ENCODE data around the gene FHOD3.

FHOD3 gene

GRCh38 chr18:36297417-36298125, at the start of gene FHOD3:
Gene FHOD3 (plus strand): TSS chr18:36297713. CDS start chr18:36297836, 123 bp downstream.
- peak; percentile 33 for DNase-seq

DNA sequence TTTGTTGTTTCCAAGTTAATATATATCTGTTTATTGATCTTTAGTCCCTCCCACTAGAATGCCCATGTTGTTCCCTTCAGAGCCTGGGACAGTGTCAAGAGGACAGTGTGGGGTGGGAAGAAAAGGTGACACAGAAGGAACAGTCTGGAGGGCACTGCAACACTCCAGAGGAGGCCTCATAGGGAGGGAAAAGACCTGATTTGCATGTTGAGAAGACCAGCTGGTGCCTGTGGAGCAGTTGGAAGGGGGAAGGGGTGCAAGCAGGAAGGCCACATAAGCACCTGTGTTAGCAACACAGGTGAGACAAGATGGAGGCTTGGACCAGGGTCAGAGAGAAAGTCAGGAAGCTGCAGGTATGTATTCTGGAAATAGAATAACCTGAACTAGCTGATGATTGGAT, 48.1 kb upstream of the FHOD3 start:
- DNase-seq, result no peak

DNA sequence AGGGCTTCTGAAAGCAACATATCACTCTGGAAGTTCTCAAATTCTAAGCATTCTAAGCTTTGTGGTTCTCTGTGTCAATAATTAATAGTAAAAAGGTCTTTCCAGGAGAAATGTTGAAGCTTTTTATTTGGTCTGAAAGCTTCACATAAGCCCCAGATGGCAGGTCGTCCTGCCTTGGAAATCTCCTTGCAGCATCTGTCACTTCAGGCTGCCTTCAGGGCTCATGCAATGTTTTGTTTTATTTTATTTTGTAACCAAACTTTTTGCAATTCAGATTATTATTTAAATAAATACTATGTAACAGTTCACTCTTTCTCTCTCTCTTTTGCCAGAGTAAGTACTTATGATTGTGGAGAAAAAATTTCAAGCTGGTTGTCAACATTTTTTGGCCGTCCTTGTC, 46.7 kb upstream of the FHOD3 start:
- no peak for DNase-seq

- DNase-seq, result no peak
These were observed 42.3 kb upstream of the FHOD3 start for GRCh38 chr18:36255072-36255698.

DNA sequence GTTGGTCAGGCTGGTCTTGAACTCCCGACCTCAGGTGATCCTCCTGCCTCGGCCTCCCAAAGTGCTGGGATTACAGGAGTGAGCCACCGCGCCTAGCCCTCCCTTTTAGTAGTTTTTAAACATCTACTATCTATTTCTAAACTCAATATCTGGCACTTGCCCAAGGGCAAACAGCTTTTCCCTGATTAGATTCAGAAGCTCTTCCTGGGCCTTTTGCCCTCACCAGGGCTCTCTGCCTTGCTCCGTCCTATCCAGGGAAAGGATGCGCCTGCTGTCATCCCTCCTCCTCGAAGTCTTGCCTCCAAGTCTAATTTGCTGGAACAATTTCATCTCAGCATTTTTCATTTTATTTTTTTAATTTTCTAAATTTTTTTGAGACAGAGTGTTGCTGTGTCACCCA, 41.4 kb upstream of the FHOD3 start:
- DNase-seq, result no peak

DNA sequence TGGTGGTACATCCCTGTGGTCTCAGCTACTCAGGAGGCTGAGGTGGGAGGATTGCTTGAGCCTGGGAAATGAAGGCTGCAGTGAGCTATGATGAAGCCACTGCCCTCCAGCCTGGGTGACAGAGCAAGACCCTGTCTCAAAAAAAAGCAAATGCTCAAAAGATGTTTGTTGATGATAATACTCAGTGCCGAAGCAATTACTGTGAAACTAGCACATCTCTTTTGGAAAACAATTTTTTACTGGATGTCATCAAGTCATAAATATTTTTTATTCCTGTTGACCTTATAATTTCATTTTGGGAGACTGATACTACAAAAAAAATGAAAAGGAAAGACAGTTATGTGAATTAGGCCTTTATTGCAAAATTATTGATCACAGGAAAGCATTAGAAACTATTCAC, 34.5 kb upstream of the FHOD3 start:
- DNase-seq, result no peak

- peak; percentile 81 for DNase-seq
These were observed 33.2 kb upstream of the FHOD3 start for GRCh38 chr18:36264283-36264682.

DNA sequence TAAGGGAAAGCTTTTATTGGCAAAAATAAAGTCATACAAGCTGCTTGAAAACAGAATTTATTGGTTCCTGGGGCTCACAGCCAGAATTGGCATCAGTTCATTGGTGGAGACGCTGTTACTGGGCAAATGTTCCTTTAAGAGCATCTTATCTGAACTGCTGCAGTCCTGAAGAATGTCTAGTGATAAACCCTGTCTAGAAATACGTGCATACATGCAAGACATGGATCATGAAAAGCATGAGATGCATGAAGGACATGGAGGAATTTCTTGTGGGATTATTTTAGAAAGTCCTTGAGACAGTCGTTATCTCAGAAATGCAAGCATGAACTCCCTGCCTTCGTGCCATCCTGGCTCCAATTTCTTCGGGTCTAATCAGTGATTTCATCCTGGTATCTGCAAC, 32.5 kb upstream of the FHOD3 start:
- DNase-seq, result peak; percentile 79

- DNase-seq, result no peak
These were observed 28.4 kb upstream of the FHOD3 start for GRCh38 chr18:36269157-36269556.

DNA sequence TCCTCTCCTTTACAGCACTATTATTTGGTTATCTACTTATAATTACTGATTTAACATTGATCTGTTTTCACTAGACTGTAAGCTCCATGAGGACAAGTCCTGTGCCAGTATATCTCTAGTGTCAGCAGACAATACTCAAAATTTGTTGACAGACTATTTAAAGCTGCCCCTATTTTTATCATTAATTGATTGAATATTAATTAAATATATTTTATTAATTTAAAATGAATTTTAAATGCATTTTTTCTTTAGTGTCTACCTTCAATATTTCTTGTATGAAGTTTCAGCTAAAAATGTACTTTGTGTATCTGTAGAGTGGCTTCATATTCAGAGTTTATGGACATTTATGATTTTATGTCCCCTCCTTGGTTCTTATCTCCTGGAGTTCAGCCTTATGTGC, 26.4 kb upstream of the FHOD3 start:
- no peak for DNase-seq

DNA sequence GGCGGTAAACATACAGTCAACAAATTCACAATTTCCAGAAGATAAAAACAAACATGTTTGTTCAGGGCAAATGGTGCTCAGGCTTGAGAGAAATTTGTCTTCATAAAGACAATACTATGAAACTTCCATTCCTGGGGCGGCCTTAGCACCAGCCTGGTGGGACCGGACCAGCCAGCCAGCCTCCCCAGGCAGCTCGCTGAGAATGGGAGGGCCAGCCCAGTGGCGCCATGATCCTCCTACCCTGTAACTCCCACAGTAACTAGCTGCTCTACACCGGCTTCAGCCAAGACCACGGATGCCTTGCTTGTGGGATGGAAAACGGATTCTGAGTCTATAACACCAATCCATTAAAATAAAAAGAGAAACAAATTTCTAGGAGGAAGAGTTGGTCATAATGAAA, 24.2 kb upstream of the FHOD3 start:
- no peak for DNase-seq

- DNase-seq, result no peak
These were observed 23.3 kb upstream of the FHOD3 start for GRCh38 chr18:36274083-36274715.

GRCh38 chr18:36275561-36275960, 22.0 kb upstream of the FHOD3 start:
- no peak for DNase-seq

DNA sequence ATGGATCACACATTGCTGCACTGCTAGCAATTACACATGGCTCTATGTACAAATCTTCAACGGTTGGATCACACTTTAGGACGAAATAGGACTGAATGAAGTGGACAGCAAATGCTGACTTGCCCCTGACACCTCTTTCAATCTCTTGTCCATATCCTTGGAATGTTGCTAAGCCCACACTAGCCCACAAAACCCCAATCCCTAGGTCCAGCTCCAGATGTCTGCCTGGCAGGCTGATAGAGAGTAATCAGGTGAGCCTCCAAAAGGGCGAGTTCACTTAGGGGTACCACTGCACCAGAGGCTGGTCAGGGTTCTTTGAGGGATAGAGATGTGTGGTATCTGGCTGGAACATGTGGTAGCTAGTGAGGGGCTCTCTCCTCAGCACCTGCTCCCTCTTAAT, 18.5 kb upstream of the FHOD3 start:
- no peak for DNase-seq

- no peak for DNase-seq
These were observed 15.6 kb upstream of the FHOD3 start for GRCh38 chr18:36281936-36282335.

DNA sequence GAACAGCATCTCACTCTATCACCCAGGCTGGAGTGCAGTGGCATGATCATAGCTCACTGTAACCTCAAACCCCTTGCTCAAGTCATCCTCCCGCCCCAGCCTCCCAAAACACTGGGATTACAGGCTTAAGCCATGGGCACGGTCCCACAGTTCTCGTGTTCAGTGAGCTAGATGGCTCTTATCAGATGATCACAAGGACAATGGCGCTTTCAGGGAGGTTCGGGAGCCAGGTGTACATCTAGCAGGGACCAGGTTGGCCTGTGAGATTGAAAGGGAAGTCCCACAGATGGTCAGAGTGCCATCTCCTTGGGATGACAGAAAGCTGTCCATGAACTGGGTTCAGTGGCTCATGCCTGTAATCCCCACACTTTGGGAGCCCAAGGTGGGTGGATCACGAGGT, 14.1 kb upstream of the FHOD3 start:
- no peak for DNase-seq

DNA sequence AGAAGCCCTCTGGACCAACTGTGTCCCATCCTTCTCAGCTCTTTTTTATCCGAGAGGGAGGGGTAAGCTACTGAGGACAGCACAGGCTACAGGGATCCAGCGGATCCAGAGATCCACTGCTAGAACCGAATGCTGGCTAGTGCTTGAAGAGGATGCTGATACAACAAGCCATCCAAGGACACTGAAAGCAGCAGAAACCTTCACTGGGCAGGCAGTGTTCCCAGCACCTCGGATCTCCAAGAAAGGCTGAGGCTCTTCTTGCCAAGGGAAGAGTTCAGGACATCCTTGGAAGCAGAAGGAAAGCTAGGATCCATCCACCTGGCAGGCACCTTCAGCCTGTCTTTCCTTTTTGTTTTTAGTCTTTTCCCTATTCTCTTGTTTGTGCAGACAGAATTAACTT, 13.2 kb upstream of the FHOD3 start:
- no peak for DNase-seq

DNA sequence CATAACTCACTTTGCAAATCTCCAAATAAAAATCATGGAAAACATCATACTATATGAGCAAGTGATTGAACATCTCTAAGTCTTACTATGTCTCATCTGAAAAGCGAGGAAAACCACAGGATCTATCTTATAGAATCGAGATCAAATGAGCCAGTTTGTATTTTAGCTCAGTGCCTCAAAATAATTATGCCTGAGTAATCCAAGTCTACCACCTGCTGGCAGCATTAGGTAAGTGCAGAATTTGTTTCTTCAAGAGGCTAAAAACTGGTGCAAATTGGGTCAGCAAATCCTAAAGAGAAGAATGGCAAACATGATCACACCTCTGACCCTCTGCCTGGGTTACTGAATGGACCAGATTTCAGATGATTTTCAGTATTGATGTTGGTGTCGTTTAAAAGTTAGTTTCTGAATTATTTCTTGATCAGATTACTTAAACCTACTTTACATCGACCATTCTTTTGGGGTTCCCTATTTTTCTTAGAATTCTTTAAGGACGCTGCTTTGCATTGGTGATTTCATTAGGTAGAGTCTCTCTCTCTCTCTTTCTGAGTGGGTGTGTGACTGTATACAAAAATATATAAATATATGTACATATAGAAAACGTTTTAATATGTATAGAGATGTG, 12.7 kb upstream of the FHOD3 start:
- peak; percentile 64 for DNase-seq

- DNase-seq, result no peak
These were observed 9.9 kb upstream of the FHOD3 start for GRCh38 chr18:36287653-36288052.

GRCh38 chr18:36288689-36289088, 8.8 kb upstream of the FHOD3 start:
- no peak for DNase-seq

- DNase-seq, result no peak
These were observed 3.5 kb upstream of the FHOD3 start for GRCh38 chr18:36294031-36294430.

DNA sequence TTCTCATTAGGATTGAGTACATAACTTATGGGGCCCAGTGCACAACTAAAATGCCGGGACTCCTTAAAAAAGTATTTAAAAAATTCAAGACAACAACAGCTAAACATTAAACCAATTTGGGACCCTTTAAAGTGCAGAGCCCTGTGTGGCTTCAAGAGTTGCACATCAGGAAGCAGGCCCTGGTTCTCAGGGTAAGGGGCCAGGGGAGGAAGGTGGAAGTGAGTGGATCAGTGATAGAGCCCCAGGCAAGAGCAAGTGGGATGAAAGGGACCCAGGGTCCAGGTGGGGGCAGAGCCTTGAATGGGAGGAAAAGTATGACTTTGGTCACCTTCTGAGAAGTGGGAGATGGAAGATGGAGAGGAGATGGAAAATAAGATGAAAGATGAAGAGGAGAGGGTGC, 2.3 kb upstream of the FHOD3 start:
- DNase-seq, result no peak

DNA sequence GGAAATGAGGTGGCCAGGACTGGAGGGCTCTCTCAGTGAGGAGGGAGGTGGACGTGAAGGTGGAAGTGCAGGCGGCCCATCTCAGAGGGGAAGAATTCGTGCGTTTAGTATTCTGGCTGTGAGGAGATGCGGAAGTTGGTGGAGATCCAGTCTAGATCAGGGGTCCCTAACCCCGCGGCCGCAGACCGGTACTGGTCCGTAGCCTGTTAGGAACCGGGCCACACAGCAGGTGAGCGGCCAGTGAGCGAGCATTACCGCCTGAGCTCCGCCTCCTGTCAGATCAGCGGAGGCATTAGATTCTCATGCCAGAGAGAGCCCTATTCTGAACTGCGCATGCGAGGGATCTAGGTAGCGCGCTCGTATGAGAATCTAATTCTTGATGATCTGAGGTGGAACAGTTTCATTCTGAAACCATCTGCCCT, 1.6 kb upstream of the FHOD3 start:
- DNase-seq, result no peak

All from DMS79 (cell line).